ENCODE measurements around the gene RHBDD1.

DNA sequence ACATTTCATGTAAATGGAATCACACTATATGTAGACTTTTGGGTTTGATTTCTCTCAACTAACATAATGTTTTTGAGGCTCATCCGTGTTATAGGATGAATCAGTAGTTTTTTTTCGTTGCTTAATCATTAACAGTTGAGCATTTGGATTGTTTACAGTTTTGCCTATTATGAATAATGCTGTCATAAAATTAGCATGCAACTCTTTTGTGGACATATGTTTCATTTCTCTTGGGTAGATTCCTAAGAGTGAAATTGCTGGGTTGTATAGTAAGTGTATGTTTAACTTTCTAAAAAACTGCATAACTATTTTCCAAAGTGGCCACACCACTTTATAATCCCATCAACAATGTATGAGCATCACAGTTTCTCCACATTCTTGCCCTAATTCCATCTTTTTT, 7.7 kb upstream of the RHBDD1 start:
- TF ChIP-seq POLR2A (IDR thresholded peaks at IDR 0.05), result no peak
- TF ChIP-seq, protein P1, sequence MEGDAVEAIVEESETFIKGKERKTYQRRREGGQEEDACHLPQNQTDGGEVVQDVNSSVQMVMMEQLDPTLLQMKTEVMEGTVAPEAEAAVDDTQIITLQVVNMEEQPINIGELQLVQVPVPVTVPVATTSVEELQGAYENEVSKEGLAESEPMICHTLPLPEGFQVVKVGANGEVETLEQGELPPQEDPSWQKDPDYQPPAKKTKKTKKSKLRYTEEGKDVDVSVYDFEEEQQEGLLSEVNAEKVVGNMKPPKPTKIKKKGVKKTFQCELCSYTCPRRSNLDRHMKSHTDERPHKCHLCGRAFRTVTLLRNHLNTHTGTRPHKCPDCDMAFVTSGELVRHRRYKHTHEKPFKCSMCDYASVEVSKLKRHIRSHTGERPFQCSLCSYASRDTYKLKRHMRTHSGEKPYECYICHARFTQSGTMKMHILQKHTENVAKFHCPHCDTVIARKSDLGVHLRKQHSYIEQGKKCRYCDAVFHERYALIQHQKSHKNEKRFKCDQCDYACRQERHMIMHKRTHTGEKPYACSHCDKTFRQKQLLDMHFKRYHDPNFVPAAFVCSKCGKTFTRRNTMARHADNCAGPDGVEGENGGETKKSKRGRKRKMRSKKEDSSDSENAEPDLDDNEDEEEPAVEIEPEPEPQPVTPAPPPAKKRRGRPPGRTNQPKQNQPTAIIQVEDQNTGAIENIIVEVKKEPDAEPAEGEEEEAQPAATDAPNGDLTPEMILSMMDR (IDR thresholded peaks at IDR 0.05), result no peak
- TF ChIP-seq POLR2AphosphoS5 (IDR thresholded peaks at IDR 0.05), result no peak
